K562 (cell line): ENCODE measurements around the gene RNF114. TPM values are rescaled to one million over a fixed set of nuclear protein-coding genes. Genes with fewer than 3 reads are reported as not detected.

Experiments used
- CREBBP ChIP-seq: IDR thresholded peaks from one replicate; pipeline ENCODE4 v1.6.1; 2012; ENCODE audit warnings: low read depth, mild to moderate bottlenecking, control low read depth, inconsistent platforms, low read length
- CSDE1 ChIP-seq, 2 experiments: fragments of 450-650 bp; IDR thresholded peaks; 2 replicates each; pipeline ENCODE4 v1.6.1; 2016; ENCODE audit warnings: mild to moderate bottlenecking in 1 of 2
- FOXJ2 ChIP-seq: fragments of 200-800 bp; sonication (Bioruptor generic); IDR thresholded peaks from 2 replicates; pipeline ENCODE4 v1.6.1; 2016; ENCODE audit warnings: missing genetic modification characterization, missing compliant biosample characterization
- GATA2 ChIP-seq: sonication (generic); formaldehyde crosslinking; IDR thresholded peaks from 2 replicates; pipeline ENCODE4 v1.4.0; 2020; ENCODE audit warnings: mild to moderate bottlenecking, missing genetic modification reagents
- ILF3 ChIP-seq: fragments of 450-650 bp; IDR thresholded peaks from 2 replicates; pipeline ENCODE4 v1.6.1; 2018; ENCODE audit warnings: antibody characterized with exemption, mild to moderate bottlenecking, moderate library complexity, borderline replicate concordance
- LARP7 ChIP-seq: fragments of 450-650 bp; IDR thresholded peaks from 2 replicates; pipeline ENCODE4 v1.6.1; 2016
- LCOR ChIP-seq: sonication (generic); formaldehyde crosslinking; IDR thresholded peaks from 2 replicates; pipeline ENCODE4 v1.8.0; 2022; ENCODE audit warnings: mild to moderate bottlenecking, missing genetic modification reagents
- MYC ChIP-seq, 2 experiments: fragments of 250-450 bp in 1 of 2; sonication (Bioruptor Pico) in 1 of 2; IDR thresholded peaks; 2 replicates each; pipeline versions ENCODE4 v1.5.1 to v1.6.1; 2012 to 2021; ENCODE audit warnings: low read depth in 2 of 2, borderline replicate concordance in 1 of 2, improper control_type of control experiment in 1 of 2, low read length in 1 of 2, mild to moderate bottlenecking in 1 of 2, moderate library complexity in 1 of 2
- NR2C2 ChIP-seq, 2 experiments: fragments of 200-800 bp in 1 of 2; sonication (Bioruptor generic) in 1 of 2; sonication (generic) in 1 of 2; formaldehyde crosslinking in 1 of 2; IDR thresholded peaks; 2 replicates each; pipeline versions ENCODE4 v1.6.1 to v1.8.0; 2016 to 2022; ENCODE audit warnings: mild to moderate bottlenecking in 1 of 2, missing compliant biosample characterization in 1 of 2, missing genetic modification characterization in 1 of 2, missing genetic modification reagents in 1 of 2
- NUFIP1 ChIP-seq: fragments of 450-650 bp; IDR thresholded peaks from 2 replicates; pipeline ENCODE4 v1.6.1; 2018; ENCODE audit not compliant: partially characterized antibody
- PTRF ChIP-seq: fragments of 450-650 bp; IDR thresholded peaks from 2 replicates; pipeline ENCODE4 v1.6.1; 2016; ENCODE audit warnings: mild to moderate bottlenecking, missing genetic modification characterization, missing compliant biosample characterization
- SIX5 ChIP-seq, 2 experiments: IDR thresholded peaks; 2 replicates each; pipeline ENCODE4 v1.6.1; 2011; ENCODE audit warnings: low read length in 2 of 2, borderline replicate concordance in 1 of 2, low read depth in 1 of 2, mild to moderate bottlenecking in 1 of 2, moderate library complexity in 1 of 2; ENCODE audit not compliant: insufficient read depth in 1 of 2
- SMAD2 ChIP-seq: fragments of 150-350 bp; IDR thresholded peaks from 2 replicates; pipeline ENCODE4 v1.6.1; 2014; ENCODE audit warnings: low read depth, mild to moderate bottlenecking, low read length
- STAG1 ChIP-seq: sonication (generic); formaldehyde crosslinking; IDR thresholded peaks from 2 replicates; pipeline ENCODE4 v1.5.0; 2020; ENCODE audit warnings: missing genetic modification reagents, borderline replicate concordance
- TBP ChIP-seq: optimal IDR thresholded peaks from 2 replicates; pipeline ENCODE3; 2011; ENCODE audit warnings: low read depth, low read length, improper control_type of control experiment
- ZKSCAN1 ChIP-seq: fragments of 150-350 bp; IDR thresholded peaks from 2 replicates; pipeline ENCODE4 v1.6.1; 2016; ENCODE audit warnings: low read depth, low read length
- ZNF282 ChIP-seq: sonication (generic); formaldehyde crosslinking; IDR thresholded peaks from 2 replicates; pipeline ENCODE4 v1.8.1; 2023; ENCODE audit warnings: missing genetic modification reagents
- ZSCAN29 ChIP-seq: fragments of 450-650 bp; IDR thresholded peaks from 2 replicates; pipeline ENCODE4 v1.6.1; 2017
- polyA plus RNA-seq, 8 experiments: library from polyadenylated mRNA; depleted of rRNA in 4 of 8; stranded (reverse) in 5 of 8; unstranded in 3 of 8; fragments of >200 nt; fragmentation: Nextera tagmentation in 2 of 8; fragmentation: Illumina TruSeq in 1 of 8; extraction: Ambion mirVana in 2 of 8; extraction: Trizol in 1 of 8; gene quantifications; 2 replicates each; pipeline versions ENCODE4 v1.2.1 to v1.2.3, GENCODE V29; 2011 to 2014; ENCODE audit warnings: inconsistent platforms in 1 of 8, missing spikeins in 1 of 8
- total RNA-seq, 7 experiments: library from RNA; depleted of rRNA in 6 of 7; stranded (reverse); fragments of >200 nt in 6 of 7; fragmentation: Illumina TruSeq in 2 of 7; extraction: Trizol in 2 of 7; gene quantifications; 2 replicates each; pipeline versions ENCODE4 v1.2.1 to v1.2.3, GENCODE V29; 2011 to 2021; ENCODE audit warnings: low replicate concordance in 1 of 7
- TF ChIP-seq, protein P1 (sequence below), 2 experiments: fragments of 450-650 bp; IDR thresholded peaks; 2 replicates each; pipeline ENCODE4 v1.6.1; 2018; ENCODE audit warnings: mild to moderate bottlenecking in 2 of 2, low read depth in 1 of 2; ENCODE audit not compliant: partially characterized antibody in 2 of 2
- TF ChIP-seq, protein P2 (sequence below): sonication (generic); formaldehyde crosslinking; IDR thresholded peaks from 2 replicates; pipeline ENCODE4 v1.9.0; 2022; ENCODE audit warnings: mild to moderate bottlenecking, missing genetic modification reagents
- TF ChIP-seq, protein P3 (sequence below): fragments of 450-650 bp; conservative IDR thresholded peaks from 2 replicates; pipeline ENCODE4 v1.6.1; 2016; ENCODE audit warnings: missing genetic modification characterization, low read depth, mild to moderate bottlenecking, missing compliant biosample characterization, moderate library complexity
- TF ChIP-seq, protein P4 (sequence below): sonication (generic); formaldehyde crosslinking; IDR thresholded peaks from 2 replicates; pipeline ENCODE4 v1.8.1; 2022; ENCODE audit warnings: missing genetic modification reagents

RNF114 gene
- total and polyA plus RNA-seq, 9 of the 15 experiments (the other 6 are each of a cell fraction or from before 2014, with no cell fraction given): 38.6 to 111 (median 62.6) TPM

DNA sequence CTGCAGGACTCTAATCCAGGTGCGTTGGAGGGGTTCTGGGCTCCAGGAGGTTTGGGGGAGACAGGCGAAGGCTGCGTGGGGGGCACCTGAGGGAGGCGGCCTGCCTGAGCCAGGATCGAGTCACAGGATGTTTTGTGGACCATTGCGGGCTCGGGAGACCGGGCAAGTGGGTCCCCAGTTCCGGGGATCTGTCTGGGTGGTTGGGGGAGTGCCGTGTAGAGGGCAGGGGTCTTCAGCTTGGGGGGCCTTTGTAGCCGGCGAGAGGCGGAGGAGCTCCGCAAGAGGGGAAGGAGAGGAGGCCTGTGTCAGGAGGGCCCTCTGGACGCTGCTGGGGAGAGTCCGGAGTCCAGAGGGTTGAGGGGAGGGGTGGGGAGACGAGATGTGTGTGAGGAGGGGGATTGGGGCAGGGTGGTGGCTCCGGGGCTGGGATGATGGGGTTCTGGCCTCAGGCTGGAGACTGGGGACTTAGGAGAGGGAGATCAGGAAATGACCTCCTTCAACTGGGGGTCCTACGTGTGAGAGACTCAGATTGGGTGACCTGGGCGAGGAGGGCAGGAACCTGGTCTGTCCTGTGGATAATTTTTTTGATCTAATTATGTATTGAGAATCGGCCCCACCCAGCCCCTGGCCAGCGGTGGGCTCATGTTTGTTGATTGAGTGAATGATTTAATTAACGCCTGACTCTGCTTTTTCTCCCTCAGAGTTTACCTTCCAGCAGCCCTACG, 47.1 kb downstream of the RNF114 start (continued):
- TF ChIP-seq SIX5 (IDR thresholded peaks at IDR 0.05; ENCODE audit: borderline replicate concordance in 1 of 2, insufficient read depth in 1 of 2, low read depth in 1 of 2, low read length in 2 of 2): no peak
- no peak for TF ChIP-seq GATA2 (CRISPR knock-in tag)
- TF ChIP-seq, protein P1, sequence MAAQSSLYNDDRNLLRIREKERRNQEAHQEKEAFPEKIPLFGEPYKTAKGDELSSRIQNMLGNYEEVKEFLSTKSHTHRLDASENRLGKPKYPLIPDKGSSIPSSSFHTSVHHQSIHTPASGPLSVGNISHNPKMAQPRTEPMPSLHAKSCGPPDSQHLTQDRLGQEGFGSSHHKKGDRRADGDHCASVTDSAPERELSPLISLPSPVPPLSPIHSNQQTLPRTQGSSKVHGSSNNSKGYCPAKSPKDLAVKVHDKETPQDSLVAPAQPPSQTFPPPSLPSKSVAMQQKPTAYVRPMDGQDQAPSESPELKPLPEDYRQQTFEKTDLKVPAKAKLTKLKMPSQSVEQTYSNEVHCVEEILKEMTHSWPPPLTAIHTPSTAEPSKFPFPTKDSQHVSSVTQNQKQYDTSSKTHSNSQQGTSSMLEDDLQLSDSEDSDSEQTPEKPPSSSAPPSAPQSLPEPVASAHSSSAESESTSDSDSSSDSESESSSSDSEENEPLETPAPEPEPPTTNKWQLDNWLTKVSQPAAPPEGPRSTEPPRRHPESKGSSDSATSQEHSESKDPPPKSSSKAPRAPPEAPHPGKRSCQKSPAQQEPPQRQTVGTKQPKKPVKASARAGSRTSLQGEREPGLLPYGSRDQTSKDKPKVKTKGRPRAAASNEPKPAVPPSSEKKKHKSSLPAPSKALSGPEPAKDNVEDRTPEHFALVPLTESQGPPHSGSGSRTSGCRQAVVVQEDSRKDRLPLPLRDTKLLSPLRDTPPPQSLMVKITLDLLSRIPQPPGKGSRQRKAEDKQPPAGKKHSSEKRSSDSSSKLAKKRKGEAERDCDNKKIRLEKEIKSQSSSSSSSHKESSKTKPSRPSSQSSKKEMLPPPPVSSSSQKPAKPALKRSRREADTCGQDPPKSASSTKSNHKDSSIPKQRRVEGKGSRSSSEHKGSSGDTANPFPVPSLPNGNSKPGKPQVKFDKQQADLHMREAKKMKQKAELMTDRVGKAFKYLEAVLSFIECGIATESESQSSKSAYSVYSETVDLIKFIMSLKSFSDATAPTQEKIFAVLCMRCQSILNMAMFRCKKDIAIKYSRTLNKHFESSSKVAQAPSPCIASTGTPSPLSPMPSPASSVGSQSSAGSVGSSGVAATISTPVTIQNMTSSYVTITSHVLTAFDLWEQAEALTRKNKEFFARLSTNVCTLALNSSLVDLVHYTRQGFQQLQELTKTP (IDR thresholded peaks at IDR 0.05; ENCODE audit: low read depth in 1 of 2, partially characterized antibody in 2 of 2): peak in 1 of 2 experiments; percentile 52
- TF ChIP-seq LCOR: peak; percentile 9; the same call in 1 of the 2 replicates
- TF ChIP-seq LARP7: 0 out of 2 replicates have a peak, but pooled peaks have one; percentile 47
- TF ChIP-seq SMAD2: no peak
- TF ChIP-seq MYC (IDR thresholded peaks at IDR 0.05; ENCODE audit: low read depth, low read length): no peak
- no peak for TF ChIP-seq MYC (CRISPR knock-in tag; IDR thresholded peaks at IDR 0.05; ENCODE audit: borderline replicate concordance, low read depth)
- no peak for TF ChIP-seq CREBBP
- TF ChIP-seq, protein P2, sequence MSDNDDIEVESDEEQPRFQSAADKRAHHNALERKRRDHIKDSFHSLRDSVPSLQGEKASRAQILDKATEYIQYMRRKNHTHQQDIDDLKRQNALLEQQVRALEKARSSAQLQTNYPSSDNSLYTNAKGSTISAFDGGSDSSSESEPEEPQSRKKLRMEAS (CRISPR knock-in tag): no peak
- no peak for TF ChIP-seq ILF3
- TF ChIP-seq, protein P3, sequence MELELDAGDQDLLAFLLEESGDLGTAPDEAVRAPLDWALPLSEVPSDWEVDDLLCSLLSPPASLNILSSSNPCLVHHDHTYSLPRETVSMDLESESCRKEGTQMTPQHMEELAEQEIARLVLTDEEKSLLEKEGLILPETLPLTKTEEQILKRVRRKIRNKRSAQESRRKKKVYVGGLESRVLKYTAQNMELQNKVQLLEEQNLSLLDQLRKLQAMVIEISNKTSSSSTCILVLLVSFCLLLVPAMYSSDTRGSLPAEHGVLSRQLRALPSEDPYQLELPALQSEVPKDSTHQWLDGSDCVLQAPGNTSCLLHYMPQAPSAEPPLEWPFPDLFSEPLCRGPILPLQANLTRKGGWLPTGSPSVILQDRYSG (tag): no peak
- TF ChIP-seq NUFIP1: no peak
- TF ChIP-seq ZSCAN29: no peak
- TF ChIP-seq TBP: no peak
- TF ChIP-seq ZNF282: no peak
- TF ChIP-seq NR2C2 (CRISPR knock-in tag; IDR thresholded peaks at IDR 0.05): no peak
- no peak for TF ChIP-seq NR2C2 (tag; IDR thresholded peaks at IDR 0.05)
- TF ChIP-seq CSDE1 (IDR thresholded peaks at IDR 0.05): peak in 1 of 2 experiments; percentile 15; a peak in 1 of 4 replicates
- no peak for TF ChIP-seq STAG1
- TF ChIP-seq ZKSCAN1: no peak
- TF ChIP-seq, protein P4, sequence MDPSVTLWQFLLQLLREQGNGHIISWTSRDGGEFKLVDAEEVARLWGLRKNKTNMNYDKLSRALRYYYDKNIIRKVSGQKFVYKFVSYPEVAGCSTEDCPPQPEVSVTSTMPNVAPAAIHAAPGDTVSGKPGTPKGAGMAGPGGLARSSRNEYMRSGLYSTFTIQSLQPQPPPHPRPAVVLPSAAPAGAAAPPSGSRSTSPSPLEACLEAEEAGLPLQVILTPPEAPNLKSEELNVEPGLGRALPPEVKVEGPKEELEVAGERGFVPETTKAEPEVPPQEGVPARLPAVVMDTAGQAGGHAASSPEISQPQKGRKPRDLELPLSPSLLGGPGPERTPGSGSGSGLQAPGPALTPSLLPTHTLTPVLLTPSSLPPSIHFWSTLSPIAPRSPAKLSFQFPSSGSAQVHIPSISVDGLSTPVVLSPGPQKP: no peak
- TF ChIP-seq PTRF (tag): no peak
- no peak for TF ChIP-seq FOXJ2 (tag)
